ENCODE measurements around the gene BEST4. TPM values are rescaled to one million over a fixed set of nuclear protein-coding genes. Genes with fewer than 3 reads are reported as not detected.
A peak's percentile ranks its signal among the peaks of the same experiment; 100 is the strongest.

Gene BEST4
- total and polyA plus RNA-seq, 2 of the 13 experiments (the other 11 are each of a cell fraction or from before 2014, with no cell fraction given): 0.77 to 1.4 TPM

DNA sequence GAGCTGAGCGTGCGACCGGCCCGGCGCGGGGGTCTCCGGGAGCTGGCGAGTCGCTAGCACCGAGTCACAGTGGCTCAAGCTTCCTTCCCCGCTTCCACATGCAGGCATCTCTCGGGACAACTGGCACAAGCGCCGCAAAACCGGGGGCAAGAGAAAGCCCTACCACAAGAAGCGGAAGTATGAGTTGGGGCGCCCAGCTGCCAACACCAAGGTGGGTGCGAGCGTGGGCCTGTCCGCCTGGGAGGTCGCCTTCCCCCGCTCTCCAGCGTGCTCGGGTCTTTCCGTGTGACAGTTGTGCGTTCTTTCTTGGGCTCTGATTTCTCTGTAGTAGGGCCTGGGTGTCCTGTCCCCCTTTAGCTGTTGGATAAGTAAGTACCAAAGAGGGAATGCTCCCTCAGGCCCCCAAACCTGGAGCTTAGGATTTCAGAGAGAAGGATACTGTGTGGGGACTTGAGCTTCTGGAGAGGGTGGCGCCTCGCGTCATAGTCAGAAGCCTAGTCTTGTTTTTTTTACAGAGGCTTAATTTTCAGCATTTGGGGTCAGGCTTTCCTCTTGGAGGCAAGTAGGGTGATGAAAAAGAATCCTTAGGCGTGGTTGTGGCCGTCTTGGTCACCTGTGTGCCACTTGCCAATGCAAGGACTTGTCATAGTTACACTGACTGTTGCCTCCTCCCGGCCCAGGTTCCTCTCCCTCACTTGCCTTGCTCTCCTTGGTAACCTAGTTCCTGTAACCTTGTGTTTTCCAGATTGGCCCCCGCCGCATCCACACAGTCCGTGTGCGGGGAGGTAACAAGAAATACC, 11.8 kb downstream of the BEST4 start (continued):
- TF ChIP-seq, protein P1, sequence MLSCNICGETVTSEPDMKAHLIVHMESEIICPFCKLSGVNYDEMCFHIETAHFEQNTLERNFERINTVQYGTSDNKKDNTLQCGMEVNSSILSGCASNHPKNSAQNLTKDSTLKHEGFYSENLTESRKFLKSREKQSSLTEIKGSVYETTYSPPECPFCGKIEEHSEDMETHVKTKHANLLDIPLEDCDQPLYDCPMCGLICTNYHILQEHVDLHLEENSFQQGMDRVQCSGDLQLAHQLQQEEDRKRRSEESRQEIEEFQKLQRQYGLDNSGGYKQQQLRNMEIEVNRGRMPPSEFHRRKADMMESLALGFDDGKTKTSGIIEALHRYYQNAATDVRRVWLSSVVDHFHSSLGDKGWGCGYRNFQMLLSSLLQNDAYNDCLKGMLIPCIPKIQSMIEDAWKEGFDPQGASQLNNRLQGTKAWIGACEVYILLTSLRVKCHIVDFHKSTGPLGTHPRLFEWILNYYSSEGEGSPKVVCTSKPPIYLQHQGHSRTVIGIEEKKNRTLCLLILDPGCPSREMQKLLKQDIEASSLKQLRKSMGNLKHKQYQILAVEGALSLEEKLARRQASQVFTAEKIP (CRISPR knock-in tag; IDR thresholded peaks at IDR 0.05; ENCODE audit: borderline replicate concordance): no peak
- TF ChIP-seq ZFY (CRISPR knock-in tag; IDR thresholded peaks at IDR 0.05) (no peak), MEIS1 (CRISPR knock-in tag; IDR thresholded peaks at IDR 0.05; ENCODE audit: borderline replicate concordance) (peak; percentile 48; the same call in 1 of the 2 replicates), HDAC2 (CRISPR knock-in tag; IDR thresholded peaks at IDR 0.05) (no peak), ELF4 (CRISPR knock-in tag; IDR thresholded peaks at IDR 0.05; ENCODE audit: borderline replicate concordance) (no peak), KDM1A (CRISPR knock-in tag; IDR thresholded peaks at IDR 0.05) (no peak), TGIF2 (CRISPR knock-in tag; IDR thresholded peaks at IDR 0.05) (no peak), CREM (IDR thresholded peaks at IDR 0.05) (no peak), CREM (CRISPR knock-in tag; IDR thresholded peaks at IDR 0.05) (no peak), SP140L (CRISPR knock-in tag; IDR thresholded peaks at IDR 0.05; ENCODE audit: borderline replicate concordance) (no peak), ZNF773 (CRISPR knock-in tag; IDR thresholded peaks at IDR 0.05; ENCODE audit: borderline replicate concordance) (peak; percentile 54; the same call in 1 of the 2 replicates), ZZZ3 (CRISPR knock-in tag; IDR thresholded peaks at IDR 0.05; ENCODE audit: borderline replicate concordance) (0 out of 2 replicates have a peak, but pooled peaks have one; percentile 8), RBFOX2 (IDR thresholded peaks at IDR 0.05; ENCODE audit: low read depth, low read length) (peak; percentile 93), HOXA3 (CRISPR knock-in tag; IDR thresholded peaks at IDR 0.05) (no peak), ZNF879 (CRISPR knock-in tag; IDR thresholded peaks at IDR 0.05) (0 out of 2 replicates have a peak, but pooled peaks have one; percentile 21), TMF1 (CRISPR knock-in tag; IDR thresholded peaks at IDR 0.05; ENCODE audit: low read depth) (no peak), ZSCAN30 (CRISPR knock-in tag; IDR thresholded peaks at IDR 0.05) (no peak)
- TF ChIP-seq, protein P2, sequence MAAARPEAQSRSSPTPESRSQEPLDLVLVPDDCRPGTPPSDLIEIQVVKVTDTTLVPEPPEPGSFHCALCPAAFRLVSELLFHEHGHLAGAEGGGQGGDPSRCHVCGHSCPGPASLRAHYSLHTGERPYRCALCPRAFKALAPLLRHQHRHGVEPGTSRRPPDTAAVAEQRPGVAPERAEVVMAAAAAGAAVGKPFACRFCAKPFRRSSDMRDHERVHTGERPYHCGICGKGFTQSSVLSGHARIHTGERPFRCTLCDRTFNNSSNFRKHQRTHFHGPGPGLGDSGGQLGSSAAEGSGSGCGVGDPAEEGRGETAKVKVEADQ (CRISPR knock-in tag; IDR thresholded peaks at IDR 0.05; ENCODE audit: borderline replicate concordance): no peak
- TF ChIP-seq, protein P3, sequence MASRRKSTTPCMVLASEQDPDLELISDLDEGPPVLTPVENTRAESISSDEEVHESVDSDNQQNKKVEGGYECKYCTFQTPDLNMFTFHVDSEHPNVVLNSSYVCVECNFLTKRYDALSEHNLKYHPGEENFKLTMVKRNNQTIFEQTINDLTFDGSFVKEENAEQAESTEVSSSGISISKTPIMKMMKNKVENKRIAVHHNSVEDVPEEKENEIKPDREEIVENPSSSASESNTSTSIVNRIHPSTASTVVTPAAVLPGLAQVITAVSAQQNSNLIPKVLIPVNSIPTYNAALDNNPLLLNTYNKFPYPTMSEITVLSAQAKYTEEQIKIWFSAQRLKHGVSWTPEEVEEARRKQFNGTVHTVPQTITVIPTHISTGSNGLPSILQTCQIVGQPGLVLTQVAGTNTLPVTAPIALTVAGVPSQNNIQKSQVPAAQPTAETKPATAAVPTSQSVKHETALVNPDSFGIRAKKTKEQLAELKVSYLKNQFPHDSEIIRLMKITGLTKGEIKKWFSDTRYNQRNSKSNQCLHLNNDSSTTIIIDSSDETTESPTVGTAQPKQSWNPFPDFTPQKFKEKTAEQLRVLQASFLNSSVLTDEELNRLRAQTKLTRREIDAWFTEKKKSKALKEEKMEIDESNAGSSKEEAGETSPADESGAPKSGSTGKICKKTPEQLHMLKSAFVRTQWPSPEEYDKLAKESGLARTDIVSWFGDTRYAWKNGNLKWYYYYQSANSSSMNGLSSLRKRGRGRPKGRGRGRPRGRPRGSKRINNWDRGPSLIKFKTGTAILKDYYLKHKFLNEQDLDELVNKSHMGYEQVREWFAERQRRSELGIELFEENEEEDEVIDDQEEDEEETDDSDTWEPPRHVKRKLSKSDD (CRISPR knock-in tag; IDR thresholded peaks at IDR 0.05; ENCODE audit: low read depth): no peak
- TF ChIP-seq, protein P4, sequence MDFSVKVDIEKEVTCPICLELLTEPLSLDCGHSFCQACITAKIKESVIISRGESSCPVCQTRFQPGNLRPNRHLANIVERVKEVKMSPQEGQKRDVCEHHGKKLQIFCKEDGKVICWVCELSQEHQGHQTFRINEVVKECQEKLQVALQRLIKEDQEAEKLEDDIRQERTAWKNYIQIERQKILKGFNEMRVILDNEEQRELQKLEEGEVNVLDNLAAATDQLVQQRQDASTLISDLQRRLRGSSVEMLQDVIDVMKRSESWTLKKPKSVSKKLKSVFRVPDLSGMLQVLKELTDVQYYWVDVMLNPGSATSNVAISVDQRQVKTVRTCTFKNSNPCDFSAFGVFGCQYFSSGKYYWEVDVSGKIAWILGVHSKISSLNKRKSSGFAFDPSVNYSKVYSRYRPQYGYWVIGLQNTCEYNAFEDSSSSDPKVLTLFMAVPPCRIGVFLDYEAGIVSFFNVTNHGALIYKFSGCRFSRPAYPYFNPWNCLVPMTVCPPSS (IDR thresholded peaks at IDR 0.05): no peak
- TF ChIP-seq, protein P5, sequence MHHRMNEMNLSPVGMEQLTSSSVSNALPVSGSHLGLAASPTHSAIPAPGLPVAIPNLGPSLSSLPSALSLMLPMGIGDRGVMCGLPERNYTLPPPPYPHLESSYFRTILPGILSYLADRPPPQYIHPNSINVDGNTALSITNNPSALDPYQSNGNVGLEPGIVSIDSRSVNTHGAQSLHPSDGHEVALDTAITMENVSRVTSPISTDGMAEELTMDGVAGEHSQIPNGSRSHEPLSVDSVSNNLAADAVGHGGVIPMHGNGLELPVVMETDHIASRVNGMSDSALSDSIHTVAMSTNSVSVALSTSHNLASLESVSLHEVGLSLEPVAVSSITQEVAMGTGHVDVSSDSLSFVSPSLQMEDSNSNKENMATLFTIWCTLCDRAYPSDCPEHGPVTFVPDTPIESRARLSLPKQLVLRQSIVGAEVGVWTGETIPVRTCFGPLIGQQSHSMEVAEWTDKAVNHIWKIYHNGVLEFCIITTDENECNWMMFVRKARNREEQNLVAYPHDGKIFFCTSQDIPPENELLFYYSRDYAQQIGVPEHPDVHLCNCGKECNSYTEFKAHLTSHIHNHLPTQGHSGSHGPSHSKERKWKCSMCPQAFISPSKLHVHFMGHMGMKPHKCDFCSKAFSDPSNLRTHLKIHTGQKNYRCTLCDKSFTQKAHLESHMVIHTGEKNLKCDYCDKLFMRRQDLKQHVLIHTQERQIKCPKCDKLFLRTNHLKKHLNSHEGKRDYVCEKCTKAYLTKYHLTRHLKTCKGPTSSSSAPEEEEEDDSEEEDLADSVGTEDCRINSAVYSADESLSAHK (CRISPR knock-in tag; IDR thresholded peaks at IDR 0.05; ENCODE audit: borderline replicate concordance): no peak

Measured in HepG2 (cell line).